Transverse colon (tissue), 4 donors: Measurements from ENCODE around the gene C1orf167. TPM values are rescaled to one million over a fixed set of nuclear protein-coding genes. Genes with fewer than 3 reads are reported as not detected.
A peak's percentile ranks its signal among the peaks of the same experiment; 100 is the strongest.

ENCODE experiments used
- DNase-seq: peaks from one replicate; pipeline ENCODE4 v3.0.0-alpha.2; 2019
- H3K27ac ChIP-seq, 4 donors: fragments of 200-600 bp; sonication (generic); 2 replicates each; pipeline ENCODE4 v1.5.1; 2016 to 2018; ENCODE audit warnings: inconsistent platforms in 4 of 4
- H3K27me3 ChIP-seq: fragments of 200-600 bp; sonication (generic); 2 replicates; pipeline ENCODE4 v1.5.1; 2017; ENCODE audit warnings: inconsistent platforms
- H3K36me3 ChIP-seq, 4 donors: fragments of 200-600 bp; sonication (generic); 2 replicates each; pipeline ENCODE4 v1.5.1; 2017 to 2019; ENCODE audit warnings: inconsistent platforms in 4 of 4
- H3K4me1 ChIP-seq, 4 donors: fragments of 200-600 bp; sonication (generic); 2 replicates each; pipeline ENCODE4 v1.5.1; 2017 to 2020; ENCODE audit warnings: inconsistent platforms in 4 of 4
- H3K4me3 ChIP-seq, 4 donors: fragments of 200-600 bp; sonication (generic); 1 replicate in 1 of 4; 2 replicates in 3 of 4; pipeline versions ENCODE4 v1.5.1 to v1.6.1; 2017 to 2019; ENCODE audit warnings: inconsistent platforms in 4 of 4
- H3K9me3 ChIP-seq, 2 donors: fragments of 200-600 bp; sonication (generic); 2 replicates each; pipeline ENCODE4 v1.5.1; 2017 to 2019; ENCODE audit warnings: inconsistent platforms in 2 of 2
- EP300 ChIP-seq: sonication (generic); formaldehyde crosslinking; IDR thresholded peaks from one replicate; pipeline ENCODE4 v1.6.1; 2017; ENCODE audit warnings: antibody characterized with exemption, low read depth
- POLR2A ChIP-seq: fragments of 450-650 bp; IDR thresholded peaks from one replicate; pipeline ENCODE4 v1.6.1; 2016; ENCODE audit warnings: antibody characterized with exemption, mild to moderate bottlenecking, moderate library complexity
- POLR2AphosphoS5 ChIP-seq, 3 donors: sonication (generic); formaldehyde crosslinking; IDR thresholded peaks; one replicate each; pipeline ENCODE4 v1.6.1; 2016; ENCODE audit warnings: antibody characterized with exemption in 3 of 3
- WGBS, 2 donors: methylation state at CpG; one replicate each; pipeline ENCODE4 v1.1.5; 2018; ENCODE audit warnings: low coverage in 1 of 2; 5-methylcytosine and 5-hydroxymethylcytosine counted together
- in situ Hi-C, 4 donors: fragments of 200-750 bp; cut with MboI; loops; one replicate each; pipeline versions ENCODE4 v1.15.0 to v1.15.1; 2017; ENCODE audit warnings: low sequenced_read_pairs in 3 of 4, low pct_ligation_motif_present in 1 of 4, low pct_unique_long_range_greater_than_20kb in 1 of 4
- intact Hi-C: fragments of 100-400 bp; cut with DNase I; formaldehyde crosslinking; loops from one replicate; pipeline ENCODE4 v1.15.1; 2023; ENCODE audit warnings: low total_unique reads
- total RNA-seq, 4 donors: library from RNA; depleted of rRNA; stranded (reverse); fragments of >200 nt; gene quantifications; one replicate each; pipeline ENCODE4 v1.1.0, GENCODE V29; 2016
- TF ChIP-seq, protein P1 (sequence below), 5 experiments: fragments of 200-600 bp in 3 of 5; fragments of 450-650 bp in 2 of 5; sonication (generic) in 3 of 5; IDR thresholded peaks; 1 replicate in 2 of 5; 2 replicates in 3 of 5; pipeline ENCODE4 v1.5.1; 2016 to 2017; ENCODE audit warnings: antibody characterized with exemption in 5 of 5, inconsistent platforms in 3 of 5, mild to moderate bottlenecking in 2 of 5, moderate library complexity in 1 of 5

The C1orf167 gene
- total RNA-seq, 4 donors from 2014 or later = 0.48 TPM; not detected in 3

DNA sequence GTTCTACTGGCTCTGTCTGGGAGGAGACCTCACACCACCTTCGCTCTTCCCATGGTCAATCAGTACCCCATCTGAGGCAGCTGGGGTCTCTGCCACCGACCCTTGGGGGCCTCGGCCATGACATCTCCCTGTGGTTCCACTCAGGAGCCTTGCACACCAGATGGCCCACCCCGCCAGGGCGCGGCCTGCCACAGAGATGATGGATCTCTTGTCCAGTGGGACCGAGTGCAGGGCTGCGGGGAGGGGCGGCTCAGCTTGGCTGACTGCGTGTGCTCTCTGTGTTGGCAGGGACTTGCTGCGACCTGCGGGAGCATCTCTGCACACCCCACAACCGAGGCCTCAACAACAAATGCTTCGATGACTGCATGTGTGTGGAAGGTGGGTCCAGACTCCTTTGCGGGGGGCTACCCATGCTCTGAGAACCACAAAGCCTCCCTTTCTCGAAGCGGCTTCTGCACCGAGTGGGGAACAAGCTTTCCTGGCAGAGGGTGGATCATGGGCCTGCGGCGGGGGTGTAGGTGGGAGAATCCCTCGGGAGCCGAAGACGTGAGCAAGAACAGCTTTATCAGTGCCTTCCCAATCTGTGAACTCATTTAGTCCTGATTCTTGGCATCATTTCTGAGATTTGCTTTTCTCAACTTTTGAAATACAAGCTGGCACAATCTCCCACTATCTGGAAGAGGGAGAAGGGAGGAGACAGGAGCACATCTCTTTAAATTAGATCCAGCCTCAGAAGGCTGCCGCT lies 47.0 kb upstream of the C1orf167 start:
- intact Hi-C loops (loop anchor here (5.0 kb wide), 1 partner anchor 63 kb away; the partner anchor contains the start of genes FBXO2 and FBXO44), in situ Hi-C loops (loop anchor here (5.0 to 10.0 kb wide), 2 partner anchors 50 to 58 kb away; partner anchors contain the start of gene FBXO6 (in 3 of the 4))
- no peaks in the 10 kb centered on the region for H3K9me3 ChIP-seq
- no peak for DNase-seq
- no peak overlapping the region for H3K27ac ChIP-seq
- H3K4me3 ChIP-seq = no peak overlapping the region
- no peak for TF ChIP-seq POLR2AphosphoS5 (IDR thresholded peaks at IDR 0.05)
- no peak for TF ChIP-seq EP300
- TF ChIP-seq POLR2A = no peak
- TF ChIP-seq, protein P1, sequence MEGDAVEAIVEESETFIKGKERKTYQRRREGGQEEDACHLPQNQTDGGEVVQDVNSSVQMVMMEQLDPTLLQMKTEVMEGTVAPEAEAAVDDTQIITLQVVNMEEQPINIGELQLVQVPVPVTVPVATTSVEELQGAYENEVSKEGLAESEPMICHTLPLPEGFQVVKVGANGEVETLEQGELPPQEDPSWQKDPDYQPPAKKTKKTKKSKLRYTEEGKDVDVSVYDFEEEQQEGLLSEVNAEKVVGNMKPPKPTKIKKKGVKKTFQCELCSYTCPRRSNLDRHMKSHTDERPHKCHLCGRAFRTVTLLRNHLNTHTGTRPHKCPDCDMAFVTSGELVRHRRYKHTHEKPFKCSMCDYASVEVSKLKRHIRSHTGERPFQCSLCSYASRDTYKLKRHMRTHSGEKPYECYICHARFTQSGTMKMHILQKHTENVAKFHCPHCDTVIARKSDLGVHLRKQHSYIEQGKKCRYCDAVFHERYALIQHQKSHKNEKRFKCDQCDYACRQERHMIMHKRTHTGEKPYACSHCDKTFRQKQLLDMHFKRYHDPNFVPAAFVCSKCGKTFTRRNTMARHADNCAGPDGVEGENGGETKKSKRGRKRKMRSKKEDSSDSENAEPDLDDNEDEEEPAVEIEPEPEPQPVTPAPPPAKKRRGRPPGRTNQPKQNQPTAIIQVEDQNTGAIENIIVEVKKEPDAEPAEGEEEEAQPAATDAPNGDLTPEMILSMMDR (IDR thresholded peaks at IDR 0.05) = no peak
- no peaks in the 10 kb centered on the region for H3K36me3 ChIP-seq
- 85 to 89% methylated on average over 1 to 20 of the region's 24 CpGs for WGBS, 2 donors
- peaks cover 0 to 12% (median 3%) of the 10 kb centered on the region in 4 donors for H3K4me1 ChIP-seq
- H3K27me3 ChIP-seq = peaks cover 9% of the 10 kb centered on the region

DNA sequence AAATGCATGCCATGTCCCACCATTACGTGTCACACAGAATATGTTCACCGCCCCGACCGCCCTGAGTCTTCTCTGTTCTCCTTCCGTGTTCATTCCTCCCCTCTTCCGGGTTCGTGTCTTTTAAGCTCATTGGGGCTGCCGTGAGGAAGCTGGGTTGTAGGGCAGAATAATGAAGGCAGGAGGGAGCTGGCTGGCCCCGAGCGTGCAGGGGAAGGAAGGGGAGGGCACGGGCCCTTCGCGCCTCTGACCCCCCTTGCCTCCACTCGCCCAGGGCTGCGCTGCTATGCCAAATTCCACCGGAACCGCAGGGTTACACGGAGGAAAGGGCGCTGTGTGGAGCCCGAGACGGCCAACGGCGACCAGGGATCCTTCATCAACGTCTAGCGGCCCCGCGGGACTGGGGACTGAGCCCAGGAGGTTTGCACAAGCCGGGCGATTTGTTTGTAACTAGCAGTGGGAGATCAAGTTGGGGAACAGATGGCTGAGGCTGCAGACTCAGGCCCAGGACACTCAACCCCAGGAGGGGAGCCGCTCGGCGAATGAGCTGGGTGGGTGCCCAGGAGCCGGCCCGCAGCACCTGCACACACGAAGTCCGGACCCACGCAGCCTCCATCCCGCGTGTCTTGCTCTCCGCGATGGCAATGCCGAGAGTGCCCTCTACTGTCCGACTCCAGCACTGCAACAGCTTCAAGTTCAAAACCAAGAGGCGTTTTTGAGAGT lies 42.5 kb upstream of the C1orf167 start:
- H3K27ac ChIP-seq = peak overlapping the region; percentile 54 to 79 (median 72)
- peak overlapping the region; percentile 24 to 43 (median 36) for H3K4me3 ChIP-seq
- in situ Hi-C loops = loop anchor here (5.0 to 10.0 kb wide), 2 partner anchors 55 to 62 kb away; partner anchors contain the start of gene FBXO6 (in 3 of the 4)

DNA sequence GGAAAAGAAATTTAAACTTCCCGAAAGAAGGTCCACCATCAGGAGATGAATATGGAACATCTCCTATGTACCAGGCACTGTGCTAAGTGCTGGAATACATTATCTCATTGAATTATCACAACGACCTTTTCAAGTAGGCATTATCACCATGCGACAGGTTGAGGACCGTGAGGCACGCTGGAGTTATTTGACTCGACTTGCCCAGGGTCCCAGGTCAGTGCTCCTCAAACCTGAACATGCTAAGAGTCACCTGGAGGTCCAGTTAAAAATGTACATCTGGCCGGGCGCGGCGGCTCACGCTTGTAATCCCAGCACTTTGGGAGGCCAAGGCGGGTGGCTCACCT lies 42.0 kb upstream of the C1orf167 start:
- Histone ChIP-seq H3K27ac (no peak overlapping the region), H3K9me3 (no peaks in the 10 kb centered on the region), H3K4me1 (peaks cover 0 to 14% (median 4%) of the 10 kb centered on the region in 4 donors), H3K27me3 (peaks cover 3% of the 10 kb centered on the region), H3K36me3 (no peaks in the 10 kb centered on the region), H3K4me3 (peak overlapping the region in 1 of 4 donors; percentile 43)
- WGBS, 2 donors = 65% methylated on average over 12 of the region's 12 CpGs; no CpG with 5 or more reads in 1 of the 2 donors
- TF ChIP-seq EP300 (no peak), POLR2AphosphoS5 (IDR thresholded peaks at IDR 0.05) (no peak), POLR2A (no peak)
- TF ChIP-seq, protein P1 (IDR thresholded peaks at IDR 0.05) = peak in 2 of 5 experiments; percentile 4 to 27
- in situ Hi-C loops (no loop called here), intact Hi-C loops (no loop called here)
- DNase-seq = no peak

More for the DNA sequence above, 42.5 kb upstream of the C1orf167 start:
- no peaks in the 10 kb centered on the region for H3K9me3 ChIP-seq
- TF ChIP-seq, protein P1 (IDR thresholded peaks at IDR 0.05) = peak; percentile 91 to 98 (median 94)
- TF ChIP-seq POLR2A (no peak), POLR2AphosphoS5 (IDR thresholded peaks at IDR 0.05) (peak in 1 of 3 donors; percentile 24), EP300 (no peak)
- 3 to 17% methylated on average over 8 to 44 of the region's 44 CpGs for WGBS, 2 donors
- intact Hi-C loops = loop anchor here (5.0 kb wide), 1 partner anchor 67 kb away; the partner anchor contains the start of genes FBXO2 and FBXO44
- peaks cover 3% of the 10 kb centered on the region for H3K27me3 ChIP-seq
- DNase-seq = peak; percentile 88
- H3K36me3 ChIP-seq = no peaks in the 10 kb centered on the region
- H3K4me1 ChIP-seq = peaks cover 0 to 14% (median 4%) of the 10 kb centered on the region in 4 donors

DNA sequence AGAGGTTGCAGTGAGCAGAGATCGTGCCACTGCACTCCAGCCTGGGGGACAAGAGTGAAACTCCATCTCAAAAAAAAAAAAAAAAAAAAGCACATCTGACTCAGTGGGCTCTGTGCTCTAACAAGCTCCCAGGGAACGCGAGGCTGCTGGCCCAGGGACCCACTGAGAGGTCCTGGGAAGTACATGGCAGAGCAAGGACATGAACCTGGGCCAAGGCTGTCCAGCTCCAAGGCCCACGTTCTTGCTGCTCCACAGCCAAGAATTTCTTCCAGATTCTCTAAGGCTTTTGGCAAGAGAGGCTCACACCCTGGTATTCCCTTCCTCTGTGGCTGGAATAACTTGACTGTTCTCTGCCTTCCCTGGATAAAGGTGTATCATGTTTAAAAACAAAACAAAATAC lies 41.5 kb upstream of the C1orf167 start:
- in situ Hi-C loops (no loop called here), intact Hi-C loops (no loop called here)
- no peak overlapping the region for H3K4me3 ChIP-seq
- 70 to 79% methylated on average over 2 to 4 of the region's 4 CpGs for WGBS, 2 donors
- peaks cover 0 to 14% (median 4%) of the 10 kb centered on the region in 4 donors for H3K4me1 ChIP-seq
- no peaks in the 10 kb centered on the region for H3K36me3 ChIP-seq
- H3K27ac ChIP-seq = no peak overlapping the region
- TF ChIP-seq POLR2A = no peak
- TF ChIP-seq POLR2AphosphoS5 (IDR thresholded peaks at IDR 0.05) = no peak
- TF ChIP-seq EP300 = no peak
- TF ChIP-seq, protein P1 (IDR thresholded peaks at IDR 0.05) = no peak
- H3K9me3 ChIP-seq = no peaks in the 10 kb centered on the region
- H3K27me3 ChIP-seq = peaks cover 3% of the 10 kb centered on the region
- DNase-seq = no peak
